GM12878 (cell line): ENCODE measurements around the gene SRP14. TPM values are rescaled to one million over a fixed set of nuclear protein-coding genes. Genes with fewer than 3 reads are reported as not detected.

Experiments
- CREB1 ChIP-seq: IDR thresholded peaks from 2 replicates; pipeline ENCODE4 v1.6.1; 2012; ENCODE audit warnings: low read depth, mild to moderate bottlenecking, inconsistent platforms
- DPF2 ChIP-seq: fragments of 450-650 bp; IDR thresholded peaks from 2 replicates; pipeline ENCODE4 v1.6.1; 2017; ENCODE audit warnings: mild to moderate bottlenecking
- KAT2A ChIP-seq: conservative IDR thresholded peaks from 2 replicates; pipeline ENCODE4 v1.6.1; 2011; ENCODE audit warnings: low read depth, low read length; ENCODE audit not compliant: control insufficient read depth
- LARP7 ChIP-seq: fragments of 450-650 bp; IDR thresholded peaks from 2 replicates; pipeline ENCODE4 v1.6.1; 2017; ENCODE audit warnings: mild to moderate bottlenecking
- MEF2B ChIP-seq: fragments of 450-650 bp; IDR thresholded peaks from 2 replicates; pipeline ENCODE4 v1.6.1; 2018; ENCODE audit warnings: mild to moderate bottlenecking, moderate library complexity; ENCODE audit not compliant: partially characterized antibody, poor library complexity, severe bottlenecking
- POLR2AphosphoS2 ChIP-seq: IDR thresholded peaks from 2 replicates; pipeline ENCODE4 v1.6.1; 2011; ENCODE audit warnings: low read depth, mild to moderate bottlenecking, low read length, improper control_type of control experiment, moderate library complexity
- RELA ChIP-seq: fragments of 450-650 bp; IDR thresholded peaks from 2 replicates; pipeline ENCODE4 v1.8.0; 2014; ENCODE audit warnings: borderline replicate concordance; ENCODE audit not compliant: partially characterized antibody
- TCF12 ChIP-seq: IDR thresholded peaks from 2 replicates; pipeline ENCODE4 v1.6.1; 2011; ENCODE audit warnings: low read depth, mild to moderate bottlenecking, low read length
- ZNF384 ChIP-seq: IDR thresholded peaks from 2 replicates; pipeline ENCODE4 v1.6.1; 2012; ENCODE audit warnings: low read depth, mild to moderate bottlenecking, low read length, improper control_type of control experiment, borderline replicate concordance
- polyA plus RNA-seq, 11 experiments: library from polyadenylated mRNA; depleted of rRNA in 4 of 11; unstranded in 6 of 11; stranded (reverse) in 5 of 11; fragments of >200 nt; fragmentation: Nextera tagmentation in 4 of 11; fragmentation: Illumina TruSeq in 1 of 11; extraction: Ambion mirVana in 4 of 11; extraction: Trizol in 1 of 11; gene quantifications; 1 replicate in 1 of 11; 2 replicates in 10 of 11; pipeline versions ENCODE4 v1.2.1 to v1.2.3, GENCODE V29; 2011 to 2016; ENCODE audit warnings: inconsistent platforms in 2 of 11, missing spikeins in 2 of 11, low read depth in 1 of 11
- total RNA-seq, 4 experiments: library from RNA; depleted of rRNA in 3 of 4; stranded (reverse); fragments of >200 nt in 3 of 4; fragmentation: Illumina TruSeq in 1 of 4; extraction: Trizol in 1 of 4; gene quantifications; 2 replicates each; pipeline versions ENCODE4 v1.2.1 to v1.2.3, GENCODE V29; 2013 to 2021
- TF ChIP-seq, protein P1 (sequence below): IDR thresholded peaks from 2 replicates; pipeline ENCODE4 v1.6.1; 2011; ENCODE audit warnings: low read depth, low read length, improper control_type of control experiment, borderline replicate concordance

Gene SRP14
- total and polyA plus RNA-seq, 10 of the 15 experiments (the other 5 are each of a cell fraction or from before 2014, with no cell fraction given), result 141 to 1,182 (median 493) TPM

DNA sequence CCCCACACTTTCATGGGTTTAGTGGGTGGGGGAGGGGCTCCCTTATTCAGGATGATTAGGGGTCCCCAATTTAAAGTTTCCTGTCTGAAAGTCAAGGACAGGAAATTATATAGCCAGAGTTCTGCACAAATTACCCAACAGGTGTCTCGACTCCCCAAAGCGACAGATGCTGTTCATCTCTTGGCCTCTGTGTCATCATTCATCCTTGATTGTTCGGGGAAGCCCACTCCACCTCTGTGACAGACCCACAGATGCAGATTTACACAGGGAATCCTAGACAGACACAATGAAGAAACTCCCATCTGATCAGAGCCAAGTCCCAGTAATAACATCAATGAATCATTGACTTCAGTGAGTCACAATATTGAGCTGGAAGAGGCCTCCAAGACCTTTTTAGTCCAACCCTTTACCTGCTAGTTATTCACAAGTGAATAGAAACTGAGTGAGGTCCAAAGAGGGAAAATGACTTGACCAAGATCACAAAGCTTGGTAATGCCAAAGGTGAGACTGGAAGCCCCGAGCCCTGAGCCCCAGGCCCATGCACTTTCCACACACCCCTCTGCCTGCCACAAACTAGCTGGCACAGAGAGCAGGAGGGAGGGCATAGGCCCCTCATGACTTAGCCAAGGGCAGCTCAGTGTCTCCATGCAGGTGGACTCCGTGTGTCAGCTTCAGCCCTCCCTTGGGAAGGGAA, 7.9 kb upstream of the SRP14 start (continued):
- TF ChIP-seq KAT2A (no peak), POLR2AphosphoS2 (no peak), LARP7 (no peak), ZNF384 (no peak), RELA (no peak), MEF2B (no peak), CREB1 (no peak), TCF12 (peak; percentile 73), DPF2 (no peak)
- TF ChIP-seq, protein P1, sequence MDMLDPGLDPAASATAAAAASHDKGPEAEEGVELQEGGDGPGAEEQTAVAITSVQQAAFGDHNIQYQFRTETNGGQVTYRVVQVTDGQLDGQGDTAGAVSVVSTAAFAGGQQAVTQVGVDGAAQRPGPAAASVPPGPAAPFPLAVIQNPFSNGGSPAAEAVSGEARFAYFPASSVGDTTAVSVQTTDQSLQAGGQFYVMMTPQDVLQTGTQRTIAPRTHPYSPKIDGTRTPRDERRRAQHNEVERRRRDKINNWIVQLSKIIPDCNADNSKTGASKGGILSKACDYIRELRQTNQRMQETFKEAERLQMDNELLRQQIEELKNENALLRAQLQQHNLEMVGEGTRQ, result no peak
